CD4-positive, alpha-beta T cell treated with Interleukin-6 at 100 ng/mL for 8 hours (primary cell): ENCODE results near the gene SERPINB2.

Source experiments
- DNase-seq: peaks from one replicate; pipeline ENCODE4 v3.0.0-alpha.2; 2020; ENCODE audit warnings: mixed read lengths, low spot score

SERPINB2 gene, protein sequence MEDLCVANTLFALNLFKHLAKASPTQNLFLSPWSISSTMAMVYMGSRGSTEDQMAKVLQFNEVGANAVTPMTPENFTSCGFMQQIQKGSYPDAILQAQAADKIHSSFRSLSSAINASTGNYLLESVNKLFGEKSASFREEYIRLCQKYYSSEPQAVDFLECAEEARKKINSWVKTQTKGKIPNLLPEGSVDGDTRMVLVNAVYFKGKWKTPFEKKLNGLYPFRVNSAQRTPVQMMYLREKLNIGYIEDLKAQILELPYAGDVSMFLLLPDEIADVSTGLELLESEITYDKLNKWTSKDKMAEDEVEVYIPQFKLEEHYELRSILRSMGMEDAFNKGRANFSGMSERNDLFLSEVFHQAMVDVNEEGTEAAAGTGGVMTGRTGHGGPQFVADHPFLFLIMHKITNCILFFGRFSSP

DNA sequence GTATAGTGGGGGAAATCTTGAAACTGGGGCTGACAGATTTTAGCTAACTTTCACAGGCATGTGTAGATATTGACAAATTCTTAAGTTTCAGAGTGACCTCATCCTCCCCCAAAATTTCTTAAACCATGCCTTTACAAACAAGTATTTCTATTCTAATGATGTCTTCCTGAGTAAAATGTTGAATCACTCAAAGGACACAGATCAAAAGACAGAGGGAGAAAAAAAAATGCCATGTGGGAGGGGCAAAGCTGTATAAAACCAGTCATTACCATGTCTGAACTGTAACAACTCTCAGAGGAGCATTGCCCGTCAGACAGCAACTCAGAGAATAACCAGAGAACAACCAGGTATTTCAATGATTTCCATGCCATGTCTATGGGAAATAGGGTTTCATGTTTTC lies at the start of gene SERPINB2:
Gene SERPINB2 (plus strand): TSS at position 282 of the 400 bp plus-strand sequence. CDS start 3,740 bp downstream, outside the sequence.
- no peak for DNase-seq

GRCh38 chr18:63843008-63843407 lies 44.5 kb upstream of the SERPINB2 start:
- DNase-seq, result no peak

DNA sequence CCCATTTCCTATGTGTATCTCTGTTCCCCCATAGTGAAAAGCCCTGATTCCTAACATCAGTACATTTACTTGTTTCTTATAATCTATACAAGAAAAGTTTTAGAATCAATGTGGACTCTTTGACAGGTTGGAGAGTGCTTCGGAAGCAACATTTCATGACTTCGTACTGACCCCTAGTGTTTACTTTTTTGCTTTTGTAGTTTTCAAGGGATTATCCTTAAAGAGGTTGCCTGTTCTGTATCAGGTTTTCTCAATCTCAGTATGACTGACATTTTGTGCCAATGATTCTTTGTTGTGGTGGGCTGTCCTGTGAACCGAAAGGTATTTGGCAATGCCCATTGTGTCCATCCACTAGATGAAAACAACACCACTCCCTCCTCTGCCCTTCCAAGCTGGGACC lies 43.3 kb upstream of the SERPINB2 start:
- DNase-seq, result no peak

- no peak for DNase-seq
Measured at GRCh38 chr18:63848159-63848558, 39.3 kb upstream of the SERPINB2 start.

DNA sequence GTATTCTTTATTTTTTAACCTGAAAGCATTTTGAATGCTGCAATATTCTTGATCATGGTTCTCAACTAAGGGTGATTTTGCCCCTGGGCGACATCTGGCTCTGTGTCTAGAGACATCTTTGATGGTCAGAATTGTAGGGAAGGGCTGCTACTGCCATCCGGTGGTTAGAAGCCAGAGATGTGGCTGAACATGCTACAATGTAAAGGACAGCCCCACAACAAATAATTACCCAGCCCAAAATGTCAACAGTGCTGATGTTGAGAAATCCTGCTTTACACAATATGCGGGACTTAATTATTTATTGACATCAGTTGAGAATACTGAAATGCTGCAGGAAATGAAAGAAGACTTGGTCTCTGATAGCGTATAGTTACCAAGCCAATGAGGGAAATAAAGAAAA lies 37.5 kb upstream of the SERPINB2 start:
- DNase-seq, result no peak

GRCh38 chr18:63850636-63851035 lies 36.9 kb upstream of the SERPINB2 start:
- DNase-seq, result no peak

DNA sequence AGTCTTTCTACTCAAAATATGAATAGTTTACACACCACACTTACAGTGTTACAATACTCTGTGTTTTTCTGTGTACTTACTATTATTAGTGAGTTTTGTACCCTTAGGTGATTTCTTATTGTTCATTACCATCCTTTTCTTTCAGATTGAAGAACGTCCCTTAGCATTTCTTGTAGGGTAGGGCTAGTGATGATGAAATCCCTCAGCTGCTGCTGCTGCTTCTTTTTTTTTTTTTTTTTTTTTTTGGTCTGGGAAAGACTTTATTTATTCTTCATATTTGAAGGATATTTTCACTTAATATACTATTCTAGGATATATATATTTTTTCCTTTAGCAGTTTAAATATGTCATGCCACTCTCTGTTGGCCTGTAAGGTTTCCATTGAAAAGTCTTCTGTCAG lies 29.0 kb upstream of the SERPINB2 start:
- no peak for DNase-seq

GRCh38 chr18:63859781-63860475 lies 27.6 kb upstream of the SERPINB2 start:
- DNase-seq, result no peak

DNA sequence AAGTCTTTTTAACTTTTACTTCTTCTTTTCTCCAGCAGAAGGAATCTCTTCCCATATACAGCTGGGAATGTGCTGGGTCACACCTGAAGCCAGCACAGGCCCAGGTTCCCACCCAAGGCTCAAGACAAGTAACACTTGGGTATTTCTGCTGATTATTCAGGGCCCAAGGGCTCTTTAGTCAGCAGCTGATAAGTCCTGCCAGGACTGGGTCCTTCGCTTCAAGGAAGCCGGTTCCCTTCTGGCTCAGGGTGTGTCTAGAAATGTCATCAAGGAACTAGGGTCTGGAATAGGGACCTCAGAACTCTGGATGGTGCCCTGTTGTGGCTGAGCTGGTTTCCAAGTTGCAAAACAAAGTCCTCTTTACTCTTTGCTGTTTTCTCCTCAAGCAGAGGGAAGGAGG lies 27.0 kb upstream of the SERPINB2 start:
- DNase-seq, result no peak

DNA sequence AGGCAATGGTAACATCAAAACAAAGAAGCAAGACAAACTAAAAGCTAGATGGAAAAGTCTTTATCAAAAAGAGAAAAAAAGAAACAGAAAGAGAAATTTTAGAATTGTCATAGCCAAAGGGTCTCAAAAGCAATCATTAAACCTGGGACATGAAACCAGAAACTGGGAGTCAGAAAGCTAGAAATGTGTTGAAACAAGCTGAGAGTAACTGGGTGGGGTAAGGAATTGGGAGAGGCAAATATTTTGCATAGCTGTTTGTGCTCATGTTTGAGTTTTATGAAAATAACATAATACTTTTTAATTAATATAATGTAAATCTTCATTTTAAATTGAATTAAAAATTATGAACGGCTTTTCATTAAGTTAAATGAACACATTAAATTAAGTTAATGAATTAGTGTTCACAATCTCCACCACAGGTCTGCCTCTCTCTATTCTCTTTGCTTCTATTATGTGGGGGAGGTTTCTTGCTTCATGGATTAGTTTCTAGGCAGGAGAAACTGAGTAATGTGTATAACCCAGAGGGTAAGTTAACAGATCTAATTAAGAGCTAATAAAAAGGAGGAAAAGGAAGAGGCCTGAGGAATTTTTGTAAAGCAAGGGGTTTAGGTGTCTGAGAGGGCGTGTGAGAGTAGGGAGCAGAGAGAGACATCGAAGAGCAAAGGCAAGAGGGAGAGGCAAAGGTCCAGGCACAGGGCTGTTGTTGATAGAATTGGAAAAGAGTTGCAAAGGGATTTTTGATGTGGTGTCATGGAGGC lies 20.0 kb upstream of the SERPINB2 start:
- no peak for DNase-seq

DNA sequence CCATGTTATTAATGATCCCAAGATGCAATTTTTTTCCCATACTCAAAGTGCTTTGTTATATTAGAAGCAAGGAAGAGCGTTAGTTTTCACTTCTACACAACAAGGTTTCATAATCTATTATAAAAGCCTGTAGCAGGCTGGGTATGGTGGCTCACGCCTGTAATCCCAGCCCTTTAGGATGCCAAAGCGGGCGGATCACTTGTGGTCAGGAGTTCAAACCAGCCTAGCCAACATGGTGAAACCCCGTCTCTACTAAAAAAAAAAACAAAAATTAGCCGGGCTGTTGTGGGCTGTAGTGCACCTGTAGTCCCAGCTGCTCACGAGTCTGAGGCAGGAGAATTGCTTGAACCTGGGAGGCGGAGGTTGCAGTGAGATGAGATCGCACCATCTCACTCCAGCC lies 19.0 kb upstream of the SERPINB2 start:
- DNase-seq, result no peak

DNA sequence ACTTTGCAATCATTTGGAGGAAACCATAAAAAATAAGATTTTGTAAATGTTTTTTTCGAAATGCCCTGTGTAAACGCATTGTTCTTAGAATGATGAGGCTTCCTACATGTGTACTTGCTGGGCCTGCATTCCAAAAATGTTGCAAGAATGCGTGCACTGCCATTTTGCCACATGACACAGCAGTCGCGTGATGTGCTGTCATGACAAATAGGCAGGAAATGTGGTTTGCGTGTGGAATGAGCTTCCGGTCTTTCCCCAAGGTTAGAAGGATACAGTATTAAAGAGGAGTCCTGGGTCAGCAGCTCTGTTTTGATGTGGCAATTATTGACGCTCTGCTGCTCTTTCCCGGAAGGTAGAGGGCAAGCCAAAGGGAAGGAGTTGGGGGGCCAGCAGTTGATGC lies 18.1 kb upstream of the SERPINB2 start:
- DNase-seq, result no peak

- DNase-seq, result no peak
Measured at GRCh38 chr18:63869851-63870250, 17.7 kb upstream of the SERPINB2 start.

GRCh38 chr18:63871836-63872235 lies 15.7 kb upstream of the SERPINB2 start:
- DNase-seq, result no peak

GRCh38 chr18:63872586-63872985 lies 14.9 kb upstream of the SERPINB2 start:
- DNase-seq, result no peak

DNA sequence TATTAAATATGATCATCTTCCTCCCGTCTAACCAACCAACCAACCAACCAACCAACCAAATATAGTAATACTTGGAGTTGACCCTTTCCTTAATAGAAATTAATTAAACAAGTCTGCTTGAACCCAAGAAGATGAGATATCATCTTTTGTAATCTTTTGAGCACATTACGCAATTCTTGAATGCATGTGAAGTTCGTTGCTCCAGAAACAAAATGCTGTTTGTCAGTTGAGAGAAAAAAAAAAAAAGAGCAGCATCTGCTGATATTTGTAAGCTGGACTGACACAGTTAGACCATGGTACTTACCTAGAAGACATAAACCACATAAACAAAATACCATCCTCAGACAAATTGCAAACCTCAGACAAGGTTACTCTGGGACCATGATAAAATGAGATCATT lies 9.2 kb upstream of the SERPINB2 start:
- DNase-seq, result no peak

DNA sequence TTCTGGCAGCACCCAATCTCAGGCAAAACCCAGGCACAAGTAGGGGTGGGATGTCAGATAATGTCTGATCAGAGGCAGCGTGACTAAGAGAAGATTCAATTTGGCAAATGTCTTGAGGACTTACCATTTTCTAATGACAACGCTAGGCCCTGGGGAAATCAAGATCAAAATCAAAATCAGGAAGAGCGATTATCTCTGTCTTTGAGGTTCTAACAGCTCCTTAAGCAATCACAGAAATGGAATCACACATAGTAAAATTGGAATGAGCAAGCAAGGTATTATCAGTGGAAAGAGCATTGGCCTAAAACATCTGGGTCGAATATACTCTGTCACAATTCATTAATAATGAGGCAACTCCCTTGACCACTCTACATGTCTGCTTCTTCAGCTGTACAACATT lies 8.6 kb upstream of the SERPINB2 start:
- no peak for DNase-seq

DNA sequence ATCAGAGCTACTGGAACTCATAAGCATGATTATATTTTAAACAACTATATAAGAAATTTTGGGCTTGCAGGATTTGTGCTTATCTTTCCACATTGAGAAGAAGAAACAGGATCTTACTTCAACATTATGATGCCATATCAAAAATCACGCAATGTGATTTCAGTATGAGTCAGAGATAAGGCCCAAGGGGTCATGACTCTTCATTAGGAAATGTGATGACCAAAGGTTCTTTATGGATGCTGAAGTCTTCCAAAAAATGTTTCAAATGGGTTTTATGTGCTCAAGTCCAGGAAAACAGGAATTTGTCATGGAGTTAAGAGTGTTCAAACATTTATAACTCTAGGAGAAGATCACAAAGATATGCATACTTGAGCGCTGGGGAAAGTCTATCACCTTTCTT lies 7.8 kb upstream of the SERPINB2 start:
- DNase-seq, result no peak

- DNase-seq, result no peak
Measured at GRCh38 chr18:63881851-63882250, 5.7 kb upstream of the SERPINB2 start.

- no peak for DNase-seq
Measured at GRCh38 chr18:63882333-63883141, 5.0 kb upstream of the SERPINB2 start.

DNA sequence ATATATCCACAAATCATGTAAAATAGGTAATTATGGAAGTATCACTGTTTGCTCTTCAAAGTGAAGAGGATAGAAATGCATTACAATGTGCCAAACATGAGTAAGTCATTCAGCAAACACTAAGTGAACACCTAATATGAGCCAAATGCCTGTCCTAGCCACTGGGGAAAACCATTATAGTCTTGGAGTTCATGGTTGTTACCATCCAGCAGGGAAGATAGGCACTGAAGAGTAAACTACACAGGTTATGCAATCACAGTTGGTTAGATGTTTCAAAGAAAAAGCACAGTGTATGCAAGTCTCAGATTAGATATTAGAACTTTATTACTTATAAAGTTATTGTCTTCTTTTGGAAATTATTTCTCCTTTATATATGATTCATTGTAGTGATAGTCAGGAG lies 3.9 kb upstream of the SERPINB2 start:
- no peak for DNase-seq
